Gastrocnemius medialis (tissue), 4 donors: Measurements from ENCODE around the gene MACROD2.

Experiments used
- POLR2A ChIP-seq, 2 donors: fragments of 450-650 bp; IDR thresholded peaks; one replicate each; pipeline ENCODE4 v1.6.1; 2017; ENCODE audit warnings: antibody characterized with exemption in 2 of 2, mild to moderate bottlenecking in 2 of 2, moderate library complexity in 2 of 2
- TF ChIP-seq, protein P1 (sequence below), 5 experiments: fragments of 450-650 bp in 3 of 5; fragments of 200-600 bp in 2 of 5; sonication (generic) in 2 of 5; IDR thresholded peaks in 4 of 5; conservative IDR thresholded peaks in 1 of 5; 1 replicate in 4 of 5; 2 replicates in 1 of 5; pipeline ENCODE4 v1.5.1; 2016 to 2019; ENCODE audit warnings: antibody characterized with exemption in 5 of 5, mild to moderate bottlenecking in 3 of 5, moderate library complexity in 3 of 5

DNA sequence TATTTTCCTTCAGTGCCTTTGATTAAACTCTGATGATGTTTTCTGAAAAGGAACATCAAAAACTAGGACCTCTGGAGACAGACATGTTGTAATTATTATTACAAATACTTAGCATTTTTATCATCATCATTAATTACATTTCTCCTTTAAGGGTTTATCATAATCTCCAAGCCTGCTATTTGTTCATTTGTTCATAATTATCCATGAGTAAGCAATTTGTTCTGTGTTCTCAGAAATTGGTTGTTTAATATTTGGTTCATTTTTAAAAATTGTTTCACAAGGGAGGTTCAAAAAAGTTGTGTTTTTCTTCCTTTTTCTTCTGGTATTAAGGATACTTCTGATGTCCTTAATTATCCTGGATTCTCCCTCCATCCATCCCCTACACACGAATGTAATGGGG lies 1192.3 kb downstream of the MACROD2 start:
- TF ChIP-seq, protein P1, sequence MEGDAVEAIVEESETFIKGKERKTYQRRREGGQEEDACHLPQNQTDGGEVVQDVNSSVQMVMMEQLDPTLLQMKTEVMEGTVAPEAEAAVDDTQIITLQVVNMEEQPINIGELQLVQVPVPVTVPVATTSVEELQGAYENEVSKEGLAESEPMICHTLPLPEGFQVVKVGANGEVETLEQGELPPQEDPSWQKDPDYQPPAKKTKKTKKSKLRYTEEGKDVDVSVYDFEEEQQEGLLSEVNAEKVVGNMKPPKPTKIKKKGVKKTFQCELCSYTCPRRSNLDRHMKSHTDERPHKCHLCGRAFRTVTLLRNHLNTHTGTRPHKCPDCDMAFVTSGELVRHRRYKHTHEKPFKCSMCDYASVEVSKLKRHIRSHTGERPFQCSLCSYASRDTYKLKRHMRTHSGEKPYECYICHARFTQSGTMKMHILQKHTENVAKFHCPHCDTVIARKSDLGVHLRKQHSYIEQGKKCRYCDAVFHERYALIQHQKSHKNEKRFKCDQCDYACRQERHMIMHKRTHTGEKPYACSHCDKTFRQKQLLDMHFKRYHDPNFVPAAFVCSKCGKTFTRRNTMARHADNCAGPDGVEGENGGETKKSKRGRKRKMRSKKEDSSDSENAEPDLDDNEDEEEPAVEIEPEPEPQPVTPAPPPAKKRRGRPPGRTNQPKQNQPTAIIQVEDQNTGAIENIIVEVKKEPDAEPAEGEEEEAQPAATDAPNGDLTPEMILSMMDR (IDR thresholded peaks at IDR 0.05 in 4 of 5, conservative IDR thresholded peaks at IDR 0.05 in 1 of 5) = no peak
- TF ChIP-seq POLR2A (IDR thresholded peaks at IDR 0.05) = no peak
